CD14-positive monocyte (primary cell): ENCODE data around the gene BUB3. TPM values are rescaled to one million over a fixed set of nuclear protein-coding genes. Genes with fewer than 3 reads are reported as not detected.

ENCODE experiments used
- DNase-seq, 3 donors: peaks; one replicate each; pipeline ENCODE4 v3.0.0-alpha.2; 2011 to 2022
- H2AFZ ChIP-seq: 2 replicates; pipeline ENCODE4 v1.6.0; 2012; ENCODE audit warnings: mild to moderate bottlenecking, low read depth, low read length, inconsistent platforms; ENCODE audit not compliant: insufficient read depth, poor library complexity, severe bottlenecking
- H3K27ac ChIP-seq, 2 donors: 1 replicate in 1 of 2; 2 replicates in 1 of 2; pipeline ENCODE4 v1.5.1; 2012 to 2013; ENCODE audit warnings: low read length in 2 of 2, control low read depth in 1 of 2, inconsistent platforms in 1 of 2, low read depth in 1 of 2, mild to moderate bottlenecking in 1 of 2
- H3K27me3 ChIP-seq, 2 donors: one replicate each; pipeline versions ENCODE4 v1.6.0 to v1.6.1; 2011 to 2013; ENCODE audit warnings: low read length in 2 of 2; ENCODE audit not compliant: control insufficient read depth in 2 of 2, insufficient read depth in 2 of 2
- H3K36me3 ChIP-seq, 2 donors: replicated peaks in 1 of 2; 1 replicate in 1 of 2; 2 replicates in 1 of 2; pipeline versions ENCODE4 v1.5.1 to v1.6.1; 2012 to 2013; ENCODE audit warnings: low read length in 2 of 2, control low read depth in 1 of 2, inconsistent platforms in 1 of 2, mild to moderate bottlenecking in 1 of 2; ENCODE audit not compliant: insufficient read depth in 2 of 2, control insufficient read depth in 1 of 2
- H3K4me1 ChIP-seq, 2 donors: 1 replicate in 1 of 2; 2 replicates in 1 of 2; pipeline versions ENCODE4 v1.5.1 to v1.6.1; 2012 to 2013; ENCODE audit warnings: low read length in 2 of 2, control low read depth in 1 of 2, inconsistent platforms in 1 of 2, mild to moderate bottlenecking in 1 of 2, moderate library complexity in 1 of 2; ENCODE audit not compliant: insufficient read depth in 2 of 2, control insufficient read depth in 1 of 2
- H3K4me2 ChIP-seq: replicated peaks from 2 replicates; pipeline ENCODE3; 2012; ENCODE audit warnings: low read length, moderate library complexity, mild to moderate bottlenecking; ENCODE audit not compliant: poor library complexity, severe bottlenecking; ENCODE audit errors: extremely low read depth
- H3K4me3 ChIP-seq, 3 experiments: fragments of 200-600 bp in 1 of 3; sonication (generic) in 1 of 3; replicated peaks in 1 of 3; 1 replicate in 2 of 3; 2 replicates in 1 of 3; pipeline ENCODE4 v1.5.1; 2011 to 2013; ENCODE audit warnings: low read length in 3 of 3, mild to moderate bottlenecking in 3 of 3, control low read depth in 2 of 3, low read depth in 2 of 3, inconsistent platforms in 1 of 3, moderate library complexity in 1 of 3
- H3K79me2 ChIP-seq: 2 replicates; pipeline ENCODE4 v1.6.0; 2012; ENCODE audit warnings: mild to moderate bottlenecking, control low read depth, inconsistent platforms, low read length, moderate library complexity; ENCODE audit not compliant: insufficient read depth
- H3K9ac ChIP-seq: 2 replicates; pipeline ENCODE4 v1.6.0; 2017; ENCODE audit warnings: low read length, mild to moderate bottlenecking; ENCODE audit not compliant: insufficient read depth, poor library complexity, severe bottlenecking
- H3K9me3 ChIP-seq, 2 donors: replicated peaks in 1 of 2; 1 replicate in 1 of 2; 2 replicates in 1 of 2; pipeline versions ENCODE4 v1.5.1 to v1.6.1; 2012 to 2013; ENCODE audit warnings: low read length in 2 of 2, control low read depth in 1 of 2; ENCODE audit not compliant: control insufficient read depth in 1 of 2, insufficient read depth in 1 of 2
- H4K20me1 ChIP-seq: 2 replicates; pipeline ENCODE4 v1.6.0; 2012; ENCODE audit warnings: mild to moderate bottlenecking, low read length, control low read depth, moderate library complexity; ENCODE audit not compliant: insufficient read depth
- H3K27ac Mint-ChIP-seq, 7 donors: one replicate each; pipeline ENCODE4 v1.8.0; 2020; ENCODE audit warnings: mild to moderate bottlenecking in 7 of 7, mixed read lengths in 7 of 7, moderate library complexity in 6 of 7, inconsistent platforms in 2 of 7
- H3K27me3 Mint-ChIP-seq, 3 donors: one replicate each; pipeline ENCODE4 v1.8.0; 2021 to 2022; ENCODE audit warnings: low read depth in 3 of 3, mild to moderate bottlenecking in 3 of 3, mixed read lengths in 3 of 3, moderate library complexity in 3 of 3, inconsistent platforms in 1 of 3
- H3K36me3 Mint-ChIP-seq, 2 donors: one replicate each; pipeline ENCODE4 v1.8.0; 2020; ENCODE audit warnings: mixed read lengths in 2 of 2, inconsistent platforms in 1 of 2, mild to moderate bottlenecking in 1 of 2
- H3K4me1 Mint-ChIP-seq: one replicate; pipeline ENCODE4 v1.8.0; 2020; ENCODE audit warnings: mild to moderate bottlenecking, mixed read lengths
- H3K4me3 Mint-ChIP-seq, 2 donors: one replicate each; pipeline ENCODE4 v1.8.0; 2020; ENCODE audit warnings: mild to moderate bottlenecking in 2 of 2, mixed read lengths in 2 of 2, moderate library complexity in 1 of 2
- H3K9me3 Mint-ChIP-seq, 7 donors: one replicate each; pipeline ENCODE4 v1.8.0; 2020 to 2022; ENCODE audit warnings: mixed read lengths in 7 of 7, mild to moderate bottlenecking in 6 of 7, moderate library complexity in 6 of 7, inconsistent platforms in 2 of 7
- WGBS: methylation state at CpG from one replicate; pipeline ENCODE4 v1.1.5; 2013; ENCODE audit warnings: missing lambda C conversion rate; ENCODE audit not compliant: insufficient coverage; 5-methylcytosine and 5-hydroxymethylcytosine counted together
- intact Hi-C, 2 donors: fragments of 100-400 bp; cut with micrococcal nuclease; formaldehyde crosslinking; loops; one replicate each; pipeline versions ENCODE4 v1.15.0 to v1.15.1; 2023
- polyA plus RNA-seq, 3 donors: library from polyadenylated mRNA; depleted of rRNA in 1 of 3; unstranded in 2 of 3; stranded (reverse) in 1 of 3; fragments of 300-500 nt in 2 of 3; fragments of >200 nt in 1 of 3; fragmentation: Illumina TruSeq in 2 of 3; gene quantifications; 1 replicate in 2 of 3; 2 replicates in 1 of 3; pipeline ENCODE4 v1.2.3, GENCODE V29; 2012 to 2021
- TF ChIP-seq, protein P1 (sequence below): fragments of 200-600 bp; IDR thresholded peaks from one replicate; pipeline ENCODE4 v1.8.0; 2022; ENCODE audit warnings: antibody characterized with exemption, mild to moderate bottlenecking

Gene BUB3
- polyA plus RNA-seq, 3 donors = 61.2 to 96.4 (median 80.4) TPM

DNA sequence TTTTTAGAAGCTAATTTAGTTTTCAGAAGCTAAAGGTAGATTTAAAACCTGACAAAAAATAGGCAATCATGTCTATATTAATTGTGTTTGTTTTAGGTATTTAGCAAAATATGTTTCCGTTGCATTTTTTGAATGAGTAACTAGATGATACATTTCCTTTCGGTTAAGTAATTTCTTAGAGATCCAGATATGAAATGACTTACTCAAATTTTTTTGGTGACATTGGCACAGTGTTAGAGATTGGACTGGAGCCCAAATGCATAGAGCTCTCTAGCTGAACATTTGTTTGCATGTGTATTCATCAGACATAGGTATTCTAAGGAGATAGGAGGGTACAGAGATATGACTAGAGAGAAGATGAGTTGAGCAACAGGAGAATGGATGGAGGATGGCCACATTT lies 1.9 kb downstream of the BUB3 start:
- H3K27ac ChIP-seq = no peak overlapping the region
- H3K79me2 ChIP-seq = peaks cover 68% of the 10 kb centered on the region
- H3K4me3 ChIP-seq = no peak overlapping the region
- Mint-ChIP-seq H3K27me3 (peaks cover 24 to 26% (median 25%) of the 10 kb centered on the region in 3 donors), H3K27ac (no peak overlapping the region), H3K4me3 (no peak overlapping the region), H3K9me3 (peaks cover 0 to 10% (median 3%) of the 10 kb centered on the region in 7 donors), H3K36me3 (peaks cover 40 to 59% of the 10 kb centered on the region in 2 donors), H3K4me1 (peaks cover 37% of the 10 kb centered on the region)
- peaks cover 15 to 25% of the 10 kb centered on the region in 2 donors for H3K4me1 ChIP-seq
- TF ChIP-seq, protein P1, sequence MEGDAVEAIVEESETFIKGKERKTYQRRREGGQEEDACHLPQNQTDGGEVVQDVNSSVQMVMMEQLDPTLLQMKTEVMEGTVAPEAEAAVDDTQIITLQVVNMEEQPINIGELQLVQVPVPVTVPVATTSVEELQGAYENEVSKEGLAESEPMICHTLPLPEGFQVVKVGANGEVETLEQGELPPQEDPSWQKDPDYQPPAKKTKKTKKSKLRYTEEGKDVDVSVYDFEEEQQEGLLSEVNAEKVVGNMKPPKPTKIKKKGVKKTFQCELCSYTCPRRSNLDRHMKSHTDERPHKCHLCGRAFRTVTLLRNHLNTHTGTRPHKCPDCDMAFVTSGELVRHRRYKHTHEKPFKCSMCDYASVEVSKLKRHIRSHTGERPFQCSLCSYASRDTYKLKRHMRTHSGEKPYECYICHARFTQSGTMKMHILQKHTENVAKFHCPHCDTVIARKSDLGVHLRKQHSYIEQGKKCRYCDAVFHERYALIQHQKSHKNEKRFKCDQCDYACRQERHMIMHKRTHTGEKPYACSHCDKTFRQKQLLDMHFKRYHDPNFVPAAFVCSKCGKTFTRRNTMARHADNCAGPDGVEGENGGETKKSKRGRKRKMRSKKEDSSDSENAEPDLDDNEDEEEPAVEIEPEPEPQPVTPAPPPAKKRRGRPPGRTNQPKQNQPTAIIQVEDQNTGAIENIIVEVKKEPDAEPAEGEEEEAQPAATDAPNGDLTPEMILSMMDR = no peak
- intact Hi-C loops = loop anchor here (10.0 kb wide), 5 partner anchors 281 to 1999 kb away; partner anchors contain the start of genes ABRAXAS2 (in 1 of the 2), EEF1AKMT2 (in 1 of the 2), FAM24B (in 1 of the 2) and LHPP (in 1 of the 2)
- H3K4me2 ChIP-seq = no peak overlapping the region
- H2AFZ ChIP-seq = no peak overlapping the region
- no peak for DNase-seq
- WGBS = no CpG with 5 or more reads among the region's 2 CpGs
- peaks cover 52% of the 10 kb centered on the region for H4K20me1 ChIP-seq
- no peak overlapping the region for H3K9ac ChIP-seq
- H3K36me3 ChIP-seq = peaks cover 34 to 53% of the 10 kb centered on the region in 2 donors
- peaks cover under 1 to 12% of the 10 kb centered on the region in 2 donors for H3K9me3 ChIP-seq
- H3K27me3 ChIP-seq = peaks cover 21 to 26% of the 10 kb centered on the region in 2 donors

DNA sequence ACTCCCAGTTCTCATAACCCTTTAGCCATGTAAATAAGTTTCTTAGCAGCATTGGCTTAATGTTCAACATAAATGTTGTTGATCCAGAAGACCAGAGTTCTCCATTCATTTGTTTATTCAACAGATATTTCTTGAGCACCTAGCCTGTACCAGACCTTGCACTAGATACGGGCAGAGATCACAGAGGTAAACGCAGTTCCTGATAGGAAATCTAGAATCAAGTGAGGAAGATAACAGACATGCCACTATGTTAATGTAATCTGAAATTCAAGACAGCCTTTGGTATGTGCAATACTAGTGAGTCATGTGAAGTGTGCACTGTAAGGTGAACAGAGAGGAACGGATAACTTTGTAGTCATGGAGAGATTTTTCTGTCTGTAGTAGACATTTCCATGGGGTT lies 3.0 kb downstream of the BUB3 start:
- H3K27ac Mint-ChIP-seq = no peak overlapping the region
- H3K27ac ChIP-seq = no peak overlapping the region
- H3K36me3 Mint-ChIP-seq = peaks cover 50 to 70% of the 10 kb centered on the region in 2 donors
- H3K4me2 ChIP-seq = no peak overlapping the region
- H3K9me3 Mint-ChIP-seq = peaks cover 0 to 10% (median 3%) of the 10 kb centered on the region in 7 donors
- WGBS = 83% methylated on average over 3 of the region's 3 CpGs
- TF ChIP-seq, protein P1 = no peak
- H3K4me3 Mint-ChIP-seq = no peak overlapping the region
- peaks cover 44 to 64% of the 10 kb centered on the region in 2 donors for H3K36me3 ChIP-seq
- peaks cover 30% of the 10 kb centered on the region for H3K4me1 Mint-ChIP-seq
- H4K20me1 ChIP-seq = peaks cover 52% of the 10 kb centered on the region
- peaks cover 13 to 14% (median 14%) of the 10 kb centered on the region in 3 donors for H3K27me3 Mint-ChIP-seq
- DNase-seq = no peak
- peaks cover 69% of the 10 kb centered on the region for H3K79me2 ChIP-seq
- intact Hi-C loops = loop anchor here (10.0 kb wide), 5 partner anchors 282 to 1998 kb away; partner anchors contain the start of genes ABRAXAS2 (in 1 of the 2), EEF1AKMT2 (in 1 of the 2), FAM24B (in 1 of the 2) and LHPP (in 1 of the 2)
- H3K9me3 ChIP-seq = peaks cover 0 to 3% of the 10 kb centered on the region in 2 donors
- peaks cover 11 to 14% of the 10 kb centered on the region in 2 donors for H3K27me3 ChIP-seq
- H3K4me1 ChIP-seq = peaks cover 9 to 19% of the 10 kb centered on the region in 2 donors
- no peak overlapping the region for H3K9ac ChIP-seq
- H3K4me3 ChIP-seq = no peak overlapping the region
- no peak overlapping the region for H2AFZ ChIP-seq
